RPMI7951 (cell line): Measurements from ENCODE around the gene OR4M1. TPM values are rescaled to one million over a fixed set of nuclear protein-coding genes. Genes with fewer than 3 reads are reported as not detected.
"Not testable (repeated sequence)": the region's sequence is repeated elsewhere in the genome, so short reads cannot be mapped to it uniquely, and the experiment has no call there.

ENCODE experiments used
- DNase-seq: peaks from one replicate; pipeline ENCODE4 v3.0.0-alpha.2; 2012; ENCODE audit warnings: low read depth
- total RNA-seq: library from RNA; depleted of rRNA; stranded (reverse); fragments of >200 nt; shearing (Covaris generic); gene quantifications from 2 replicates; pipeline ENCODE4 v1.2.3, GENCODE V29; 2014; rRNA removed

OR4M1 gene
- total RNA-seq, 1 experiment from 2014 or later: not detected

GRCh38 chr14:19821016-19821415, 47.7 kb downstream of the OR4M1 start:
- DNase-seq: not testable (repeated sequence)

GRCh38 chr14:19823178-19823577, 49.9 kb downstream of the OR4M1 start:
- DNase-seq: no peak

DNA sequence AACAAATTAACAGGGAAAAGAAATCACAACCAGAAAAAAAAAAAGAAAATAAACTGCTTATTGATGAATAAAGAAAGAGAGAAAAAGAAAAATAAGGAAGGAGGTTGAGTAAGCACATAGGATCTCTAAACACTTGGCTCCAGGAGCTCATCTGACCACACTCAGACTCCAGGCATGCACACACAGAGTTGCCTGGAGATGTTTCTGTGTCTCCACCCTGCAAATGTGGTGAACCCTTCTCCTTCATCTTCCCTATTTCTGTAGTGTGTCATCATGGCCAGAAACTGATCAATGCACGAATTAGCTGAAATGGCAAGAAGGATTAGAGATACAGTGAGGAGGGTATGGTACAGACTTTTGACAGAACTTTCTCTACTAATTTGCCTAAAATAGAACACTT, 50.5 kb downstream of the OR4M1 start:
- DNase-seq: peak; percentile 79

DNA sequence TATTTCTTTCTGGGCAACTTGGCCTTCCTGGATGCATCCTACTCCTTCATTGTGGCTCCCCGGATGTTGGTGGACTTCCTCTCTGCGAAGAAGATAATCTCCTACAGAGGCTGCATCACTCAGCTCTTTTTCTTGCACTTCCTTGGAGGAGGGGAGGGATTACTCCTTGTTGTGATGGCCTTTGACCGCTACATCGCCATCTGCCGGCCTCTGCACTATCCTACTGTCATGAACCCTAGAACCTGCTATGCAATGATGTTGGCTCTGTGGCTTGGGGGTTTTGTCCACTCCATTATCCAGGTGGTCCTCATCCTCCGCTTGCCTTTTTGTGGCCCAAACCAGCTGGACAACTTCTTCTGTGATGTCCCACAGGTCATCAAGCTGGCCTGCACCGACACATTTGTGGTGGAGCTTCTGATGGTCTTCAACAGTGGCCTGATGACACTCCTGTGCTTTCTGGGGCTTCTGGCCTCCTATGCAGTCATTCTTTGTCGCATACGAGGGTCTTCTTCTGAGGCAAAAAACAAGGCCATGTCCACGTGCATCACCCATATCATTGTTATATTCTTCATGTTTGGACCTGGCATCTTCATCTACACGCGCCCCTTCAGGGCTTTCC, 54.4 kb downstream of the OR4M1 start:
- not testable (repeated sequence) for DNase-seq

- DNase-seq: no peak
Measured at GRCh38 chr14:19828314-19828713, 55.0 kb downstream of the OR4M1 start.

Other genes starting within 250 kb of the OR4M1 start
- gene OR11H2, start 59.6 kb upstream of the OR4M1 start, total RNA-seq: 0.78 TPM in 1 of 2 replicates, not detected in the other
- gene OR4Q3, start 29.9 kb upstream of the OR4M1 start, total RNA-seq: not detected in 2 replicates
- under 0.01 and 0.10 TPM in 2 replicates for gene OR4N2, start 30.3 kb downstream of the OR4M1 start, total RNA-seq
- gene OR4K2, start 101.6 kb downstream of the OR4M1 start, total RNA-seq: not detected in 2 replicates
- gene OR4K5, start 147.1 kb downstream of the OR4M1 start, total RNA-seq: not detected in 2 replicates
- not detected in 2 replicates for gene OR4K1, start 157.4 kb downstream of the OR4M1 start, total RNA-seq
- gene OR4K15, start 202.1 kb downstream of the OR4M1 start, total RNA-seq: not detected in 2 replicates
- gene OR4Q2, start 228.7 kb downstream of the OR4M1 start, total RNA-seq: not detected in 2 replicates
- not detected in 2 replicates for gene OR4K14, start 245.8 kb downstream of the OR4M1 start, total RNA-seq